ENCODE measurements around the gene ADGRA3.

The ADGRA3 gene

DNA sequence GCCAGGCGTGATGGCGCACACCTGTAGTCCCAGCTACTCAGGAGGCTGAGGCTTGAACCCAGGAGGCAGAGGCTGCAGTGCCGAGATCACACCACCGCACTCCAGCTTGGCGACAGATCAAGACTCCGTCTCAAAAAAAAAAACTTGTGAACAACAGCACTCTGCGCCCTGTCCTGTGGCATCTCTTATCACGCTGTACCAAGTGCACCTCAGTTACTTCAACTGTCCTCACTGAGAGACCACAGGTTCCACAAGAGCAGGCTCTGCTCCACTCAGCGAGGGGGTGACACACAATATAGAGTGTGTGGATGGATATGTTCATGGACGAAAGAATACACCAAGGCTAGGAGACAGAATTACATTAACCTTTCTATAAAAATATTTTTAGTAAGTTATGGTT lies 49.3 kb downstream of the ADGRA3 start:
- Mint-ChIP-seq H3K36me3 (ENCODE audit: low read depth) (peaks cover 66% of the 10 kb centered on the region), H3K27me3 (ENCODE audit: low read depth) (peaks cover 3% of the 10 kb centered on the region), H3K4me3 (no peak overlapping the region), H3K9me3 (no peaks in the 10 kb centered on the region), H3K27ac (no peak overlapping the region), H3K4me1 (peaks cover 17% of the 10 kb centered on the region)
- TF ChIP-seq, protein P1, sequence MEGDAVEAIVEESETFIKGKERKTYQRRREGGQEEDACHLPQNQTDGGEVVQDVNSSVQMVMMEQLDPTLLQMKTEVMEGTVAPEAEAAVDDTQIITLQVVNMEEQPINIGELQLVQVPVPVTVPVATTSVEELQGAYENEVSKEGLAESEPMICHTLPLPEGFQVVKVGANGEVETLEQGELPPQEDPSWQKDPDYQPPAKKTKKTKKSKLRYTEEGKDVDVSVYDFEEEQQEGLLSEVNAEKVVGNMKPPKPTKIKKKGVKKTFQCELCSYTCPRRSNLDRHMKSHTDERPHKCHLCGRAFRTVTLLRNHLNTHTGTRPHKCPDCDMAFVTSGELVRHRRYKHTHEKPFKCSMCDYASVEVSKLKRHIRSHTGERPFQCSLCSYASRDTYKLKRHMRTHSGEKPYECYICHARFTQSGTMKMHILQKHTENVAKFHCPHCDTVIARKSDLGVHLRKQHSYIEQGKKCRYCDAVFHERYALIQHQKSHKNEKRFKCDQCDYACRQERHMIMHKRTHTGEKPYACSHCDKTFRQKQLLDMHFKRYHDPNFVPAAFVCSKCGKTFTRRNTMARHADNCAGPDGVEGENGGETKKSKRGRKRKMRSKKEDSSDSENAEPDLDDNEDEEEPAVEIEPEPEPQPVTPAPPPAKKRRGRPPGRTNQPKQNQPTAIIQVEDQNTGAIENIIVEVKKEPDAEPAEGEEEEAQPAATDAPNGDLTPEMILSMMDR (IDR thresholded peaks at IDR 0.05; ENCODE audit: unreplicated experiment in 3 of 3), result no peak

DNA sequence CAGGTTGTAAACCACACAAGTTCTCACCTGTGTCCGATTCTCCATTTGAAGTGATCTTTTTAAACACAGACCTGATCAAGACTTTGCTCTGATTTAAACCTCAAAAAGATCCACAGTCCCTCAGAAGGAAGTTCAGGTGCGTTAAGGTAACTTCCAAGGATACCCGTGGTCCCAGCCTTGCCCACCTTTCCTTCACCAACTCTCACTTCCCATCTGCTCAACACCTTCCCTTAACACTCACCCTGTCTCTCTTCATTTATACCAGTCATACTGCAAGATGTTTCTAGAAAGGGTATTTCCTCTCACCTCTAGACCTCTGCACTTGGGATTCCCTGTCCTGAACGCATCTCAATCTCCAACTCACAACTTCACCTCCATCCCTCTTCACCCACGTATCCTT lies 49.9 kb downstream of the ADGRA3 start:
- H3K4me3 Mint-ChIP-seq, result no peak overlapping the region

DNA sequence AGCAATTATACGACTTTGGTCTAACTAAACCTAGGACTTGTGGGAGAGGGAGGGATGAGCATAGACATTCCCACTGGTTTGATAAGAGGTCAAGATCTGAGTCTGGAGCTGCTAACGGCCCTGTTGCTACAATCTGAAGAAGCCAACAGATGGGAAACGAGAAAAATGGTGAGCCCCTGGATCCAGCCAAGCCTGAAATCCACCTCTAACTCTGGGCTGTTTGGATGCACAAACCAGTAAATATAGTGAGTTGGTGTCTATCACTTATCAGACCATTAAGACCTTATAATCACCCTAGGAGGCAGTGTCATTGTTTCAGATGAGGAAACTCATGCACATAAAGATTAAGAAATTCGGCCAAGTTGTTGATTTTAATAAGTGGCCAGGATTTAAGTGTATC lies 50.5 kb downstream of the ADGRA3 start:
- H3K4me1 Mint-ChIP-seq, result peaks cover 9% of the 10 kb centered on the region
- no peak overlapping the region for H3K27ac Mint-ChIP-seq
- TF ChIP-seq, protein P1 (IDR thresholded peaks at IDR 0.05; ENCODE audit: unreplicated experiment in 3 of 3), result no peak
- peaks cover 66% of the 10 kb centered on the region for H3K36me3 Mint-ChIP-seq (ENCODE audit: low read depth)
- no peaks in the 10 kb centered on the region for H3K9me3 Mint-ChIP-seq
- H3K4me3 Mint-ChIP-seq, result no peak overlapping the region
- peaks cover 3% of the 10 kb centered on the region for H3K27me3 Mint-ChIP-seq (ENCODE audit: low read depth)

More for the DNA sequence above, 49.9 kb downstream of the ADGRA3 start:
- Mint-ChIP-seq H3K27me3 (ENCODE audit: low read depth) (peaks cover 3% of the 10 kb centered on the region), H3K4me1 (peaks cover 11% of the 10 kb centered on the region), H3K27ac (no peak overlapping the region), H3K36me3 (ENCODE audit: low read depth) (peaks cover 69% of the 10 kb centered on the region), H3K9me3 (no peaks in the 10 kb centered on the region)
- TF ChIP-seq, protein P1 (IDR thresholded peaks at IDR 0.05; ENCODE audit: unreplicated experiment in 3 of 3), result no peak

DNA sequence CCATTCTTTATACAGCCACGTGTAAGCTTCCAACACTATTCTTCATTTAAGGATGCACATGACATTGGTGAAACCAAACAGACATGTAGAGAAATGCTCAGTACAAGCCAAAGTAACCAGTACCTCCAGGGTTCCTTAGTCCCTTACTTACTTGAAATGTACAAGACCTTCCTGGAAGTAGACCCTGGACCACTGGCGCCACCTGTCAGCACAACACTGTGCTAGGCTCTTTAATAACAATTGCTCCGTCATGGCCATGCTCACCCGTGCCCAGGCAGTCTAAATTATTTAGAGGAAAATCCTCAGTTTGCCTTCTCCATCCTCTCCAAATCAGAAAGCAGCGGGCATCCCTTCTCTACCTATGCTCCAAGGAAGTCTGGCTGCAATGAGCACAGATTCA lies 52.7 kb downstream of the ADGRA3 start:
- Mint-ChIP-seq H3K27me3 (ENCODE audit: low read depth) (peaks cover 3% of the 10 kb centered on the region), H3K9me3 (no peaks in the 10 kb centered on the region), H3K4me3 (no peak overlapping the region), H3K36me3 (ENCODE audit: low read depth) (peaks cover 54% of the 10 kb centered on the region), H3K27ac (no peak overlapping the region), H3K4me1 (peaks cover 25% of the 10 kb centered on the region)
- TF ChIP-seq, protein P1 (IDR thresholded peaks at IDR 0.05; ENCODE audit: unreplicated experiment in 3 of 3), result no peak

DNA sequence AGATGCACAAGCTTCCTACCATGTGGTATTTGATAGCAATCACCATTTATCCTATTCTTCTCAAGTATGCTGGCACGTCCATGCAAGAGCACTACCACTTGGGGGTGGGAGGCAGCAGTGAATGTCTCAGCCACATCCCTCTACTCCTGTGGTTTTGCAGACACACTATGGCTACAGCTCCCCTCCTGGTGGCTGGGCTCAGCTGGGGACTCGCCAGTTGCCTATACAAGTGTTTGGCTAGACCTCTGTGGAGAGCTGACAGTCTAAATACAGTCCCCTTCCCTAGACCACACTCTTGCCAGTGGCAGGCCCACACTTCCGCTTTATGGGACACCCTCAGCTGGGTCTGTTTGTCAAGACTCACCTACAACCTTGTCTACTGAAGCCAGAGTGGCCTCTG lies 53.2 kb downstream of the ADGRA3 start:
- Mint-ChIP-seq H3K4me1 (peaks cover 28% of the 10 kb centered on the region), H3K27ac (no peak overlapping the region), H3K27me3 (ENCODE audit: low read depth) (peaks cover 3% of the 10 kb centered on the region), H3K4me3 (no peak overlapping the region), H3K9me3 (no peaks in the 10 kb centered on the region), H3K36me3 (ENCODE audit: low read depth) (peaks cover 51% of the 10 kb centered on the region)
- TF ChIP-seq, protein P1 (IDR thresholded peaks at IDR 0.05; ENCODE audit: unreplicated experiment in 3 of 3), result no peak

DNA sequence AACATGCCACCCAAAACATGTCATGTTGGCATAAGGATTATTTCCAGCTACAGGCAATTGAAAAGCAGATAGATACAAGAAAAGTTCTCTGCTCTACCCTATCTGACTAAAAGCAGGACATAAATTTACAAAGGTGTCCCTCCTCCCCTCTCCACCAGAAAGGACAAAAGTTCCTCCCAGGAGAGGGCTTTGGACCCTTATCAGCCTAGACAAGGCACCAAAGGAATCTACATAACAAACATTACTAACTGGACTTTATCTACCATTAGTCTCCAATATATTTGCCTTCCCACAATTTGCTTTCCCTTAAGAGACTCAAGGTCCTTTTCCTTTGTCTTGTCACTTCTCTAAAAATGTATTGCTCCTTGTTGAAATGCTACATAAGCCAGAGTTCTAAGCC lies 55.6 kb downstream of the ADGRA3 start:
- no peak overlapping the region for H3K4me3 Mint-ChIP-seq
- H3K9me3 Mint-ChIP-seq, result no peaks in the 10 kb centered on the region
- peaks cover 19% of the 10 kb centered on the region for H3K4me1 Mint-ChIP-seq
- TF ChIP-seq, protein P1 (IDR thresholded peaks at IDR 0.05; ENCODE audit: unreplicated experiment in 3 of 3), result no peak
- H3K36me3 Mint-ChIP-seq (ENCODE audit: low read depth), result peaks cover 36% of the 10 kb centered on the region
- H3K27ac Mint-ChIP-seq, result no peak overlapping the region
- peaks cover 3% of the 10 kb centered on the region for H3K27me3 Mint-ChIP-seq (ENCODE audit: low read depth)

All from nephron (organoid).